Measurements from ENCODE around the gene GDA. TPM values are rescaled to one million over a fixed set of nuclear protein-coding genes. Genes with fewer than 3 reads are reported as not detected.

The GDA gene
- total RNA-seq, 6 experiments from 2014 or later: 26.8 to 69.6 (median 45.3) TPM

DNA sequence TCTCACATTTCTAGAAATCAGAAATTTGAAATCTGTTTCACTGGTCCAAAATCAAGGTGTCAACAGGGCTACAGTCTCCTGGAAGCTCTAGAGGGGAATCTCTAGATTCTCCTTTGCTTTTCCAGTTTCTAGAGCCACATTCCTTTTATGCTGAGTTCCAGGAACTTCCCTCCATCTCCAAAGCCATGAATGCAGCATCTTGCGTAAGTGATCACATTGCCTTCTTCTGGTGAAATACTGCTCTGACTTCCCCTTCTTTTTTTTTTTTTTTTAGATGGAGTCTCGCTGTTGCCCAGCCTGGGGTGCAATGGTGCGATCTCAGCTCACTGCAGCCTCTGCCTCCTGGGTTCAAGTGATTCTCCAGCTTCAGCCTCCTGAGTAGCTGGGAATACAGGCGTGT lies 23.8 kb downstream of the GDA start:
- Histone ChIP-seq H3K4me3 (no peak overlapping the region), H3K36me3 (peaks cover 0 to 10% (median 0%) of the 10 kb centered on the region in 4 donors), H3K9me3 (no peaks in the 10 kb centered on the region), H3K4me1 (peaks cover 0 to 23% (median 5%) of the 10 kb centered on the region in 4 donors), H3K27me3 (no peaks in the 10 kb centered on the region), H3K27ac (no peak overlapping the region)
- 97% methylated on average over 4 of the region's 4 CpGs for WGBS (ENCODE audit: insufficient coverage, low coverage, low lambda C conversion rate, missing lambda C conversion rate)
- DNase-seq (no peak), ATAC-seq (no peak)
- intact Hi-C loops (cut with DNase I): no loop called here
- TF ChIP-seq POLR2A (IDR thresholded peaks at IDR 0.05): no peak
- TF ChIP-seq, protein P1, sequence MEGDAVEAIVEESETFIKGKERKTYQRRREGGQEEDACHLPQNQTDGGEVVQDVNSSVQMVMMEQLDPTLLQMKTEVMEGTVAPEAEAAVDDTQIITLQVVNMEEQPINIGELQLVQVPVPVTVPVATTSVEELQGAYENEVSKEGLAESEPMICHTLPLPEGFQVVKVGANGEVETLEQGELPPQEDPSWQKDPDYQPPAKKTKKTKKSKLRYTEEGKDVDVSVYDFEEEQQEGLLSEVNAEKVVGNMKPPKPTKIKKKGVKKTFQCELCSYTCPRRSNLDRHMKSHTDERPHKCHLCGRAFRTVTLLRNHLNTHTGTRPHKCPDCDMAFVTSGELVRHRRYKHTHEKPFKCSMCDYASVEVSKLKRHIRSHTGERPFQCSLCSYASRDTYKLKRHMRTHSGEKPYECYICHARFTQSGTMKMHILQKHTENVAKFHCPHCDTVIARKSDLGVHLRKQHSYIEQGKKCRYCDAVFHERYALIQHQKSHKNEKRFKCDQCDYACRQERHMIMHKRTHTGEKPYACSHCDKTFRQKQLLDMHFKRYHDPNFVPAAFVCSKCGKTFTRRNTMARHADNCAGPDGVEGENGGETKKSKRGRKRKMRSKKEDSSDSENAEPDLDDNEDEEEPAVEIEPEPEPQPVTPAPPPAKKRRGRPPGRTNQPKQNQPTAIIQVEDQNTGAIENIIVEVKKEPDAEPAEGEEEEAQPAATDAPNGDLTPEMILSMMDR (IDR thresholded peaks at IDR 0.05): no peak

DNA sequence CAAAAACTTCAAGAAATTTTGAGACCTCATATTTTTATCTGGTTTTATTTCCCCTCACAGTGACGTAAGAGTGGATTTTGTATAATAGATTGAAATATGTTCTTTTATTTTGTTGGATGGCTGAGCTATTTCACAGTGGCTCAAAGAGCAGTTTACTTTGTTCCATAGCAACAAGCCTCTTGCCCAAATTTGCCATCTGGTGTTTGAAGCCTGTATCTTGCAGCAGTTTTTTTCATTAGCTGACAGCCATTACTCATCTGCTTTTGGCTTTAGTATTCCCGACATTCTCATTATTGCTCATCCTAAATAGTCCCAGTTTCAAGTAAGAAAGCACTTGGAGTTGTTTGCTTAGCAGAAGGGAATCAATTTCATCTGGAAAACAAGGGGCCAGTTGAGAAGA lies 36.3 kb downstream of the GDA start:
- ATAC-seq: peak; percentile 69 to 77 (median 74)
- Histone ChIP-seq H3K9me3 (no peaks in the 10 kb centered on the region), H3K4me3 (no peak overlapping the region), H3K36me3 (no peaks in the 10 kb centered on the region), H3K27me3 (no peaks in the 10 kb centered on the region), H3K4me1 (peaks cover 0 to 26% (median 2%) of the 10 kb centered on the region in 4 donors), H3K27ac (no peak overlapping the region)
- intact Hi-C loops (cut with DNase I): no loop called here
- TF ChIP-seq, protein P1 (IDR thresholded peaks at IDR 0.05): peak in 3 of 4 donors; percentile 24 to 25 (median 25)
- TF ChIP-seq POLR2A (IDR thresholded peaks at IDR 0.05): no peak
- DNase-seq: no peak
- WGBS (ENCODE audit: insufficient coverage, low coverage, low lambda C conversion rate, missing lambda C conversion rate): 28% methylated on average over 2 of the region's 2 CpGs

DNA sequence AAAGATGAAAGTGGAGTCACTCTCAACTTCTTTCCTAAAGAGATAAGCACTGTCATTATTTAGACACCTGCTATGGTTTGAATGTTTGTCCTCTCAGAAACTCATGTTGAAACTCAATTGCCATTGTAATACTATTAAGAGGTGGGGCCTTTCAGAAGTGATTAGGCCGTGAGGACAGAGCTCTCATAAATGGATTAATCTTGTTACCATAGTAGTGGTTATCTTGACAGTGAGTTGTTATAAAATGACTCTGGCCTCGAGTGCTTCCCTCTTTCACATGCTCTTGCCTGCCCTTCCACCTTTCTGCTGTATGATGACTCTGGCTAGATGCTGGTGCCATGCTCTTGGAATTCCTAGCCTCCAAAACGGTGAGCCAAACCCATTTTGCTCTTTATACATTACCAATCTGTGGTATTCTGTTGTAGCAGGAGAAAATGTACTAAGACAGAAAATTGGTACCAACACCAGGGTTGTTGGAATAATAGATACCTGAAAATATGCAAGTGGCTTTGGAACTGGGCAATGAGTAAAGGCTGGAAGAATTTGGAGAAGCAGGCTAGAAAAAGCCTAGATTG lies 38.0 kb downstream of the GDA start:
- Histone ChIP-seq H3K4me3 (no peak overlapping the region), H3K9me3 (no peaks in the 10 kb centered on the region), H3K27me3 (no peaks in the 10 kb centered on the region), H3K27ac (no peak overlapping the region), H3K36me3 (no peaks in the 10 kb centered on the region), H3K4me1 (peaks cover 0 to 26% (median 2%) of the 10 kb centered on the region in 4 donors)
- TF ChIP-seq, protein P1 (IDR thresholded peaks at IDR 0.05): no peak
- TF ChIP-seq POLR2A (IDR thresholded peaks at IDR 0.05): no peak
- DNase-seq (no peak), ATAC-seq (no peak)
- intact Hi-C loops (cut with DNase I): no loop called here
- WGBS (ENCODE audit: insufficient coverage, low coverage, low lambda C conversion rate, missing lambda C conversion rate): 33% methylated on average over 3 of the region's 3 CpGs

DNA sequence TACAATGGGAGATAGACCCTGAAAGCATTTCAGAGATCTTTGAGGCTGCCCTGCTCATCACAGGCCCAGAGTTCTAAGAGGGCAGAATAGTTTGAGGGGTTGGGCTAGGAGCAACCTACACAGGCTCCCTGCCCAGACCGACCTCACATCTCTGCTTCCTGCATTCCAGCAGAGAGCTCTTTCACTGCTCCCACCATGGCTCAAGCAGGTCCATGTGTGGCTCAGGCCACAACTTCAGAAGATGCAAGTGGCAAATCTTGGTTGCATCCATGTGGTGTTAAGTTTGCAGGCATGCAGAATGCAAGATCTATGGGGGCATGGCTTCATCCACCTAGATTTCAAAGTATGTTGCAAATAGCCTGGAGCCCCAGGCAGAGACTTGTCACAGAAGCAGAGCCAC lies 39.0 kb downstream of the GDA start:
- ATAC-seq (peak in 3 of 4 donors; percentile 16 to 35 (median 24)), DNase-seq (no peak)
- Histone ChIP-seq H3K4me1 (peaks cover 0 to 26% (median 2%) of the 10 kb centered on the region in 4 donors), H3K36me3 (no peaks in the 10 kb centered on the region), H3K4me3 (no peak overlapping the region), H3K27me3 (no peaks in the 10 kb centered on the region), H3K27ac (no peak overlapping the region), H3K9me3 (no peaks in the 10 kb centered on the region)
- intact Hi-C loops (cut with DNase I): no loop called here
- TF ChIP-seq, protein P1 (IDR thresholded peaks at IDR 0.05): no peak
- TF ChIP-seq POLR2A (IDR thresholded peaks at IDR 0.05): no peak
- WGBS (ENCODE audit: insufficient coverage, low coverage, low lambda C conversion rate, missing lambda C conversion rate): no CpG with 5 or more reads among the region's 1 CpG

Data from right lobe of liver (tissue), 6 donors.